HFFc6 (cell line): ENCODE measurements around the gene ARHGAP26. TPM values are rescaled to one million over a fixed set of nuclear protein-coding genes. Genes with fewer than 3 reads are reported as not detected.

ENCODE experiments used
- DNase-seq: peaks from one replicate; pipeline ENCODE4 v3.0.0-alpha.2; 2018
- H3K27ac Mint-ChIP-seq: 2 replicates; pipeline ENCODE4 v1.8.0; 2020; ENCODE audit warnings: mild to moderate bottlenecking, mixed read lengths
- H3K27me3 Mint-ChIP-seq: 2 replicates; pipeline ENCODE4 v1.8.0; 2021; ENCODE audit warnings: mild to moderate bottlenecking, moderate library complexity, mixed read lengths; ENCODE audit not compliant: insufficient read depth
- H3K36me3 Mint-ChIP-seq: 2 replicates; pipeline ENCODE4 v1.8.0; 2021; ENCODE audit warnings: low read depth, mixed read lengths
- H3K4me1 Mint-ChIP-seq: 2 replicates; pipeline ENCODE4 v1.8.0; 2020; ENCODE audit warnings: low read depth, mixed read lengths
- H3K4me3 Mint-ChIP-seq: 2 replicates; pipeline ENCODE4 v1.8.0; 2020; ENCODE audit warnings: mild to moderate bottlenecking, moderate library complexity, mixed read lengths
- H3K9me3 Mint-ChIP-seq: 2 replicates; pipeline ENCODE4 v1.8.0; 2020; ENCODE audit warnings: mild to moderate bottlenecking, mixed read lengths
- total RNA-seq, 6 experiments: library from RNA; stranded (reverse); fragmentation: NEBNext Ultra II Directional; extraction: Animal tissue kit (Norgen Biotek cat#: 25700); gene quantifications; 2 replicates in 1 of 6; 3 replicates in 5 of 6; pipeline ENCODE4 v1.2.3, GENCODE V29; 2021
- TF ChIP-seq, protein P1 (sequence below): fragments of 200-600 bp; sonication (generic); IDR thresholded peaks from 2 replicates; pipeline ENCODE4 v1.5.0; 2021; ENCODE audit warnings: antibody characterized with exemption, mild to moderate bottlenecking

The ARHGAP26 gene
- total RNA-seq, 6 experiments from 2014 or later = 2.3 to 3.6 (median 3.1) TPM

DNA sequence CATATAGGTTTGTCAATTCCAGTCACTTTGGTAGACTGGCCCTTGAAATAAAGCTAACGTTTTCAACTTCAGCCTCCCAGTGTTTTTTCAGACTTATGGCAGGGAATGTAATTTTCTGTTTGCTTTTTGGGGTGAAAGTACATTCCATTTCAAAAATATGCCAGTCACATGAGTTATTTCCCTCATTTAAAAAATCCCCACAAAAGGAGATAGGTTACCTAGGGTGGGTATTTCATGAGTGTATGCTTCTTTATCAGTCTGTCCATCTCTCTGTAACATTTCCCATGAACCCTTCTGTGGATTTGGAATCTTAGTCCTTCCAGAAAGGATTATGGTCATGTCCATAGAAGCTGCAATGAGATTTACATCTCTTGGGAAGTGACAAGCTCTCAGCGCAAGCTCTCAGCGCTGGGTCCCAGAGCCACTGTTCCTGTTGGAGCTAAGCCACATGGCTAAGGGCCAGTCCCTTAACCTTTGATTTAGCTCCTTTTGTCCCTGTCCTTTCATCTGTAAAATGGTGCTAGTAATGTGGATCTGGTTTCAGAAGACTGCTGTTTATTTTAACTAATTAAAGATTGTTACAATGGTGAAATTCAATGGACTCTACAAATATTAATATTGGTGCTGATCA is 338.4 kb downstream of the ARHGAP26 start:
- H3K27ac Mint-ChIP-seq = no peak overlapping the region

DNA sequence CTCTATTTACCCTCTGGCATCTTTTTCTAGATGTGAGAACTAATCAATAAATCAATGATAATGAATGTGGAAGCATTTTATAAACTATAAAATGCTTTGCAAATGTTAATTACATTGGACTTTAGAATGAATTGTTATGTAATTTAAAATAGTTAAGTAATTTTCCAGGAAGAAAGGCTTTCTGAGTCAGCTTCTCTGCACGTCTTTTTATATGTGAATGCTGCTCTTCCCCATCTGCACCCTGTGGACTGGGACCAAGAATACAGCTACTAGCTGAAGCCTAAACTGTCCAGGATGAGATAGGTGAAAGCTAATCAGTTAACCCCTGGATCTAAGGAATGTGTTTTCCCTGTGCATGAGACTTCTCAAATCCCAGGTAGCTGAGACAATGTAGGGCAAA is 340.4 kb downstream of the ARHGAP26 start:
- Mint-ChIP-seq H3K27me3 (no peaks in the 10 kb centered on the region), H3K36me3 (no peaks in the 10 kb centered on the region), H3K4me1 (peaks cover 28% of the 10 kb centered on the region), H3K27ac (no peak overlapping the region), H3K4me3 (no peak overlapping the region), H3K9me3 (no peaks in the 10 kb centered on the region)
- DNase-seq = peak; percentile 10
- TF ChIP-seq, protein P1, sequence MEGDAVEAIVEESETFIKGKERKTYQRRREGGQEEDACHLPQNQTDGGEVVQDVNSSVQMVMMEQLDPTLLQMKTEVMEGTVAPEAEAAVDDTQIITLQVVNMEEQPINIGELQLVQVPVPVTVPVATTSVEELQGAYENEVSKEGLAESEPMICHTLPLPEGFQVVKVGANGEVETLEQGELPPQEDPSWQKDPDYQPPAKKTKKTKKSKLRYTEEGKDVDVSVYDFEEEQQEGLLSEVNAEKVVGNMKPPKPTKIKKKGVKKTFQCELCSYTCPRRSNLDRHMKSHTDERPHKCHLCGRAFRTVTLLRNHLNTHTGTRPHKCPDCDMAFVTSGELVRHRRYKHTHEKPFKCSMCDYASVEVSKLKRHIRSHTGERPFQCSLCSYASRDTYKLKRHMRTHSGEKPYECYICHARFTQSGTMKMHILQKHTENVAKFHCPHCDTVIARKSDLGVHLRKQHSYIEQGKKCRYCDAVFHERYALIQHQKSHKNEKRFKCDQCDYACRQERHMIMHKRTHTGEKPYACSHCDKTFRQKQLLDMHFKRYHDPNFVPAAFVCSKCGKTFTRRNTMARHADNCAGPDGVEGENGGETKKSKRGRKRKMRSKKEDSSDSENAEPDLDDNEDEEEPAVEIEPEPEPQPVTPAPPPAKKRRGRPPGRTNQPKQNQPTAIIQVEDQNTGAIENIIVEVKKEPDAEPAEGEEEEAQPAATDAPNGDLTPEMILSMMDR = no peak

More for the DNA sequence above, 338.4 kb downstream of the ARHGAP26 start:
- Mint-ChIP-seq H3K4me1 (peaks cover 28% of the 10 kb centered on the region), H3K9me3 (no peaks in the 10 kb centered on the region), H3K27me3 (no peaks in the 10 kb centered on the region), H3K36me3 (no peaks in the 10 kb centered on the region), H3K4me3 (no peak overlapping the region)
- no peak for DNase-seq
- TF ChIP-seq, protein P1 = no peak

DNA sequence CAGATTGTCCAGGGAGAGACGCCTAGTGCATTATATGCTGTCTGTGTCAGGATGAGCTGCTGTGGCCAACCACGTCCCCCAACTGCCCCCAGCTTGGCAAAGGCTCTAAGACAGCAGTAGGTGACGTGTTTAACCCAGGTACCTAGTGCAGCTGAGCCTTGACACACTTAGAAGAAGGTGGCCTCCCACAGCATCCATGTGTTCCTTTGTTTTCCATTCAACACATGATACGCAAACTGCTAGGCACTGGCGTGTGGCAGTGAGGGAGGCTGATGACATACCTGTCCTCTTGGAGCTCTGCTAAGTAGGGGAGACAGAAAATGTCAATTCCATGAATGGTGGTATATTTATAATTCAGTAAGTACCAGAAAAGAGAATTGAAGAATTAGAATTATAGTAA is 341.6 kb downstream of the ARHGAP26 start:
- no peaks in the 10 kb centered on the region for H3K27me3 Mint-ChIP-seq
- H3K36me3 Mint-ChIP-seq = no peaks in the 10 kb centered on the region
- no peak overlapping the region for H3K4me3 Mint-ChIP-seq
- TF ChIP-seq, protein P1 = no peak
- peaks cover 24% of the 10 kb centered on the region for H3K4me1 Mint-ChIP-seq
- H3K9me3 Mint-ChIP-seq = no peaks in the 10 kb centered on the region
- DNase-seq = no peak
- H3K27ac Mint-ChIP-seq = no peak overlapping the region

DNA sequence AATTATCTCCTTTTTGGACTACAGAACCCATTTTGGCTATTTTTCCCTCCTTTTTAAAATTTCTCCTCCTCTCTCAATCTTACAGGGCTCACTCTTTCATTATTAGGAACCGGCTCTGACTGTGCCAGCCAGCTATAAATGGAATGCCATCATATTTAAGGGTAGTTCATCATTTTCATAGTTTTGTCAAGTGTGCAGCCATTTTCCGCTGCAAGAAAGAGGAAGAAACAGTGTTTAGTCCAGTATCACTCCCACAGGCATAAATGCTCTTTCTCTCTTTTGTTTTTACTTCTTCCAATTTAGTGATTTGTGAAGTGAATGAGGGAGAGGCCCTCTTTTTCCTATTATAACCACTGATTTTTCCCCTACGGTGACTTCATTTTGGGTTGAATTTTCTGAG is 343.3 kb downstream of the ARHGAP26 start:
- TF ChIP-seq, protein P1 = no peak
- H3K27me3 Mint-ChIP-seq = no peaks in the 10 kb centered on the region; the same call in 1 of the 2 replicates
- H3K36me3 Mint-ChIP-seq = no peaks in the 10 kb centered on the region
- H3K27ac Mint-ChIP-seq = no peak overlapping the region
- no peaks in the 10 kb centered on the region for H3K9me3 Mint-ChIP-seq
- DNase-seq = no peak
- H3K4me3 Mint-ChIP-seq = no peak overlapping the region
- peaks cover 24% of the 10 kb centered on the region for H3K4me1 Mint-ChIP-seq

DNA sequence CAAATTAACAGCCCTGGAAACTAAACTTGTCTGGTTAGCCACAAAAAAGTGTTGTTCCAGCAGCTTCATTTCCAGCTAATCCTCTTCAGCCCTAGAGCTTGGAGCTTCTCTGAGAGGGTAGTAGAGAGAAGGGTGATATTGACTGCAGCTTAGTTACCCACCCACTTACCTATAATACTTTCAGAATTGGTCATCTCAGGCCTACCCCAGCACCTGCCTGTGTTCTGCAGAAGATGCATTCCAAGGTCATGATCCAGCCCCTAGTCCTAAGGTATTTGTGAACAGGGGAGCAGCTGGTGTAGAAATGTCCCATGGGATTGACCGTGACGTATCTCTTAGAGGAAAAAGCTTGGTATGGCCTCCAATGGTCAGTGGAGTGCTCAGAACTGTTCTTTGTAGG is 344.3 kb downstream of the ARHGAP26 start:
- Mint-ChIP-seq H3K27ac (no peak overlapping the region), H3K9me3 (no peaks in the 10 kb centered on the region), H3K4me3 (no peak overlapping the region), H3K36me3 (no peaks in the 10 kb centered on the region), H3K4me1 (peaks cover 24% of the 10 kb centered on the region), H3K27me3 (no peaks in the 10 kb centered on the region; the same call in 1 of the 2 replicates)
- no peak for DNase-seq
- TF ChIP-seq, protein P1 = no peak
